Kidney (tissue), 14 donors: ENCODE measurements around the gene DNM1. TPM values are rescaled to one million over a fixed set of nuclear protein-coding genes. Genes with fewer than 3 reads are reported as not detected.

Source experiments
- DNase-seq, 5 donors: peaks; one replicate each; pipeline ENCODE4 v3.0.0-alpha.2; 2013 to 2020
- FAIRE-seq: peaks from 2 replicates; lab custom pipeline; 2012; peaks lifted over from hg19 to GRCh38; lab: Jason Lieb, UNC
- H3K27ac ChIP-seq, 2 donors: one replicate each; pipeline ENCODE4 v1.7.0; 2013; ENCODE audit warnings: low read depth in 2 of 2, low read length in 2 of 2, inconsistent platforms in 1 of 2
- H3K27me3 ChIP-seq: one replicate; pipeline ENCODE4 v1.7.1; 2013; ENCODE audit warnings: low read length, inconsistent platforms; ENCODE audit not compliant: control insufficient read depth, insufficient read depth
- H3K36me3 ChIP-seq, 3 donors: one replicate each; pipeline versions ENCODE4 v1.7.0 to v1.7.1; 2013; ENCODE audit warnings: low read length in 3 of 3, control low read depth in 1 of 3, inconsistent platforms in 1 of 3; ENCODE audit not compliant: insufficient read depth in 3 of 3, control insufficient read depth in 2 of 3
- H3K4me1 ChIP-seq, 3 donors: one replicate each; pipeline versions ENCODE4 v1.7.0 to v1.7.1; 2013; ENCODE audit warnings: low read length in 3 of 3, inconsistent platforms in 1 of 3, low read depth in 1 of 3; ENCODE audit not compliant: control insufficient read depth in 2 of 3, insufficient read depth in 2 of 3
- H3K4me3 ChIP-seq, 3 donors: one replicate each; pipeline versions ENCODE4 v1.7.0 to v1.8.1; 2013; ENCODE audit warnings: low read length in 3 of 3, control low read depth in 1 of 3, inconsistent platforms in 1 of 3
- H3K9ac ChIP-seq, 3 donors: one replicate each; pipeline versions ENCODE4 v1.7.0 to v1.7.1; 2013; ENCODE audit warnings: low read length in 3 of 3, control low read depth in 1 of 3, inconsistent platforms in 1 of 3
- H3K9me3 ChIP-seq, 3 donors: one replicate each; pipeline versions ENCODE4 v1.7.0 to v1.7.1; 2013; ENCODE audit warnings: low read length in 3 of 3, control low read depth in 1 of 3, inconsistent platforms in 1 of 3; ENCODE audit not compliant: control insufficient read depth in 2 of 3, insufficient read depth in 1 of 3
- CTCF ChIP-seq: IDR thresholded peaks from 3 replicates; pipeline ENCODE4 v1.5.1; 2012; ENCODE audit warnings: mild to moderate bottlenecking, moderate library complexity, borderline replicate concordance; ENCODE audit not compliant: insufficient read depth; ENCODE audit errors: extremely low read depth
- intact Hi-C: fragments of 100-400 bp; cut with DNase I; formaldehyde crosslinking; loops from one replicate; pipeline ENCODE4 v1.11.1; 2022
- polyA plus RNA-seq: library from polyadenylated mRNA; stranded (reverse); fragments of 350-450 nt; fragmentation: Illumina TruSeq; extraction: RNeasy Lipid Tissue Mini Kit (QIAGEN cat#74804); gene quantifications from one replicate; pipeline ENCODE4 v1.2.3, GENCODE V29; 2014; ENCODE audit warnings: low read depth, low replicate concordance; ENCODE audit not compliant: insufficient read depth
- total RNA-seq: library from RNA; stranded (reverse); fragmentation: NEBNext Ultra II Directional; extraction: Animal tissue kit (Norgen Biotek cat#: 25700); gene quantifications from one replicate; pipeline ENCODE4 v1.2.1, GENCODE V29; 2021
- donor health status: control.
- donor health status: control.
- donor health status: control.
- donor health status: control.
- donor health status: control.
- donor health status: DM: yes; HTN: yes; CAD: no.
- donor health status: Normal renal cell carcinoma (clear cell type).

DNM1 gene
- total and polyA plus RNA-seq, 2 donors from 2014 or later: 7.3 to 22.6 TPM

- H3K9me3 ChIP-seq: no peaks in the 10 kb centered on the region
- peaks cover 0 to 17% (median 0%) of the 10 kb centered on the region in 3 donors for H3K4me1 ChIP-seq
- peak overlapping the region; percentile 50 to 64 (median 59) for H3K4me3 ChIP-seq
- H3K9ac ChIP-seq: peak overlapping the region in 1 of 3 donors; percentile 46
- FAIRE-seq (no peak), DNase-seq (peak in 1 of 5 donors; percentile 67)
- no peaks in the 10 kb centered on the region for H3K36me3 ChIP-seq
- no peak overlapping the region for H3K27ac ChIP-seq
- intact Hi-C loops: no loop called here
- H3K27me3 ChIP-seq: no peaks in the 10 kb centered on the region
- no peak for TF ChIP-seq CTCF
These were observed 15.0 kb downstream of the DNM1 start for GRCh38 chr9:128218172-128218517.

- H3K36me3 ChIP-seq: no peaks in the 10 kb centered on the region
- peak; percentile 7 for TF ChIP-seq CTCF
- no peak overlapping the region for H3K27ac ChIP-seq
- peaks cover 0 to 17% (median 0%) of the 10 kb centered on the region in 3 donors for H3K4me1 ChIP-seq
- H3K9ac ChIP-seq: peak overlapping the region in 2 of 3 donors; percentile 40 to 46
- FAIRE-seq (peak; percentile 66), DNase-seq (peak; percentile 97 to 98 (median 98))
- intact Hi-C loops: no loop called here
- no peaks in the 10 kb centered on the region for H3K27me3 ChIP-seq
- peak overlapping the region; percentile 50 to 64 (median 59) for H3K4me3 ChIP-seq
- H3K9me3 ChIP-seq: no peaks in the 10 kb centered on the region
These were observed 15.6 kb downstream of the DNM1 start for GRCh38 chr9:128218518-128219389.

DNA sequence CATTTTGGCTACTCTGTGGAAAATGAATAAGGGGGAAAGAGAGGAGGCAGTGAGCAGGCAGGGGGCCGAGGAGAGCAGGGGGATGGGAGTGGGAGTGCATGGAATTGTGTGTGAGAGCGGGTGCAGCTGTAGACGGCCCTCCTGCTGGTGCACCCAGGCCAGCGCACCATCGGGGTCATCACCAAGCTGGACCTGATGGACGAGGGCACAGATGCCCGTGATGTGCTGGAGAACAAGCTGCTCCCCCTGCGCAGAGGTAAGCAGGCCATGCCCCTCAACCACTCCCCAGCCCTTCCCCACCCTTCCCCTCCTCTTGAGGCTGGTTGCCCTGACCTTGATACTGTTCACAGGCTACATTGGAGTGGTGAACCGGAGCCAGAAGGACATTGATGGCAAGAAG lies 16.7 kb downstream of the DNM1 start:
- intact Hi-C loops: no loop called here
- TF ChIP-seq CTCF: no peak
- H3K4me3 ChIP-seq: no peak overlapping the region
- H3K27me3 ChIP-seq: no peaks in the 10 kb centered on the region
- FAIRE-seq (no peak), DNase-seq (peak in 1 of 5 donors; percentile 52)
- no peak overlapping the region for H3K27ac ChIP-seq
- peaks cover 0 to 17% (median 0%) of the 10 kb centered on the region in 3 donors for H3K4me1 ChIP-seq
- H3K9ac ChIP-seq: no peak overlapping the region
- no peaks in the 10 kb centered on the region for H3K36me3 ChIP-seq
- no peaks in the 10 kb centered on the region for H3K9me3 ChIP-seq
